Neural progenitor cell (in vitro differentiated cells): ENCODE results near the gene PLCB1.

Experiments
- EZH2 ChIP-seq: fragments of 200-600 bp; sonication (generic); IDR thresholded peaks from 2 replicates; pipeline ENCODE4 v1.6.1; 2017; ENCODE audit warnings: antibody characterized with exemption, mild to moderate bottlenecking, moderate library complexity
- EZH2phosphoT487 ChIP-seq: fragments of 200-600 bp; sonication (generic); IDR thresholded peaks from 2 replicates; pipeline ENCODE4 v1.6.1; 2017; ENCODE audit warnings: antibody characterized with exemption
- TF ChIP-seq, protein P1 (sequence below): fragments of 200-600 bp; sonication (generic); IDR thresholded peaks from 2 replicates; pipeline ENCODE4 v1.5.1; 2017; ENCODE audit warnings: antibody characterized with exemption, mild to moderate bottlenecking

DNA sequence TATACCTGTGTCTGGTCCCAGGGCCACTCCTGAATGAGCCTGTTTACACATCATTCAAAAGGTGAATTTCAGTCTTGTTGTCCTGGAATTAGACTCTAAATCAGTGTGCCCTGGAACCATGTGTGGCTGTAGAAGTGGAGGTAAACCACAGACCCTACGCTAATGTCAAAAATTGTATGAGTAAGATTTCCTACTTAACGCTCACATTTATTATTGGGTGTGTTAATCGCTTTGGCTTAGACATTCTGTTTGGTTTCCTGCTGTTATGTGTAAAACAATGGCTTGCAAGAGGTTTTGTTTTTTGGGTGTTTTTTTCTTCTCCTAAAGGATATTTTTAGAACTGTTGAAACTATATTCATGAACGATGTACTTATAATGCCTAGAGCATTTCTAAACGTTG lies 19.3 kb downstream of the PLCB1 start:
- TF ChIP-seq EZH2phosphoT487, result no peak
- TF ChIP-seq, protein P1, sequence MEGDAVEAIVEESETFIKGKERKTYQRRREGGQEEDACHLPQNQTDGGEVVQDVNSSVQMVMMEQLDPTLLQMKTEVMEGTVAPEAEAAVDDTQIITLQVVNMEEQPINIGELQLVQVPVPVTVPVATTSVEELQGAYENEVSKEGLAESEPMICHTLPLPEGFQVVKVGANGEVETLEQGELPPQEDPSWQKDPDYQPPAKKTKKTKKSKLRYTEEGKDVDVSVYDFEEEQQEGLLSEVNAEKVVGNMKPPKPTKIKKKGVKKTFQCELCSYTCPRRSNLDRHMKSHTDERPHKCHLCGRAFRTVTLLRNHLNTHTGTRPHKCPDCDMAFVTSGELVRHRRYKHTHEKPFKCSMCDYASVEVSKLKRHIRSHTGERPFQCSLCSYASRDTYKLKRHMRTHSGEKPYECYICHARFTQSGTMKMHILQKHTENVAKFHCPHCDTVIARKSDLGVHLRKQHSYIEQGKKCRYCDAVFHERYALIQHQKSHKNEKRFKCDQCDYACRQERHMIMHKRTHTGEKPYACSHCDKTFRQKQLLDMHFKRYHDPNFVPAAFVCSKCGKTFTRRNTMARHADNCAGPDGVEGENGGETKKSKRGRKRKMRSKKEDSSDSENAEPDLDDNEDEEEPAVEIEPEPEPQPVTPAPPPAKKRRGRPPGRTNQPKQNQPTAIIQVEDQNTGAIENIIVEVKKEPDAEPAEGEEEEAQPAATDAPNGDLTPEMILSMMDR, result no peak
- no peak for TF ChIP-seq EZH2
